HG03095 (cell line): Measurements from ENCODE around the gene MFRP.
"Not testable (repeated sequence)": the region's sequence is repeated elsewhere in the genome, so short reads cannot be mapped to it uniquely, and the experiment has no call there.

Source experiments
- ATAC-seq: cut with Tn5 transposase; IDR thresholded peaks from one replicate; pipeline ENCODE4 v1.9.1; 2021; ENCODE audit warnings: moderate library complexity; ENCODE audit not compliant: unreplicated experiment

Gene MFRP

GRCh38 chr11:119346605-119347004 lies at the start of gene MFRP:
Gene MFRP, minus strand, starts transcription at chr11:119346705. Its CDS starts 192 bp downstream, at chr11:119346513.
- no peak for ATAC-seq

DNA sequence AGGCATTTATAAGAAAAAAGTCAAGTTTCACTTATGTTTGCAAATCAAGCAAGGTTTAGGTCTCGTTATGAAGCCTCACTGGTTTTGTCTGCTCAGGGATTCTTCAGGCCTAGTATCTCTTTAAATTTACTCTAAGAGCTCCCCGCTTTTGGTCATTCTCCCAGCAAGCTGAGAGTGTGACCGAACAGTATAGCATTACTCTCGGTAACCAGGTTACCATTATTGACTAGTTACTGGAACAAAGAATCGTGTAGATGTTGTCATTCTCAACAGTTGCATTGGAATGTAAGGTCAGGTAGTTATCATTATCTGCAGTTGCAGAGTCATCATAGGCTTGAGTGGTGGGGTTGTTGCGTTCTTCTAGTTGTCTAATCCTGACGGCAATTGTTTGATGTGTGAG lies 44.8 kb upstream of the MFRP start:
- ATAC-seq = no peak

GRCh38 chr11:119389611-119390254 lies 43.2 kb upstream of the MFRP start:
- ATAC-seq = no peak

DNA sequence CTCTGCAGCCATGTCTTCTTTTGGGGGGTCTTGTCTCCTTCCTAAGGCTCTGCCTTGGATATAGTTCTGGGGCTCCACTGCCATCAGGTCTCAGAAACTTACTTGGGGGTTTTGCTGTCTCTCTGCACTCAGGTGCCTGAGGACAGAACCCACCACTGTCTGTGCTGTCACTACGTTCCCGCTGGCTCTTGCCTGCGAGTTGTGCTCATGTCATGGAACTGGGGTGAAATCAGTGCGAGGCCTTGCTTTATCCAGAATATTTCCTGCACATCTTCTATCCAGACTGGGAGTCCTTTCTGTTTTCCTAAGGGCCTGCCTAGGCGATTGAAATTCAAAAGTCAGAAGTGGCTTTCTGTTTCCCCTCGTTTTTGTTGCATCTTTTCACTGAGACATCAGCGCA lies 41.6 kb upstream of the MFRP start:
- ATAC-seq = no peak

GRCh38 chr11:119384332-119384731 lies 37.8 kb upstream of the MFRP start:
- no peak for ATAC-seq

DNA sequence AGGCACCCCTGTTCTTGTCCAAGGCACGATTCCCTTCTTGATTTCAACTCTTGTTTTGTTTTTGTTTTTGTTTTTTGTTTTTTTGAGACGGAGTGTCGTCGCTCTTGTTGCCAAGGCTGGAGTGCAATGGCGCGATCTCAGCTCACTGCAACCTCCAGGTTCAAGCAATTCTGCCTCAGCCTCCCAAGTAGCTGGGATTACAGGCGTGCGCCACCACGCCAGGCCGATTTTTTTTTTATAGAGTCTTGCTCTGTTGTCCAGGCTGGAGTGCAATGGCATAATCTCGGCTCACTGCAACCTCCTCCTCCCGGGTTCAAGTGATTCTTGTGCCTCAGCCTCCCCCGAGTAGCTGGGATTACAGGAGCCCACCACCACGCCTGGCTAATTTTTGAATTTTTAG lies 36.0 kb upstream of the MFRP start:
- not testable (repeated sequence) for ATAC-seq

DNA sequence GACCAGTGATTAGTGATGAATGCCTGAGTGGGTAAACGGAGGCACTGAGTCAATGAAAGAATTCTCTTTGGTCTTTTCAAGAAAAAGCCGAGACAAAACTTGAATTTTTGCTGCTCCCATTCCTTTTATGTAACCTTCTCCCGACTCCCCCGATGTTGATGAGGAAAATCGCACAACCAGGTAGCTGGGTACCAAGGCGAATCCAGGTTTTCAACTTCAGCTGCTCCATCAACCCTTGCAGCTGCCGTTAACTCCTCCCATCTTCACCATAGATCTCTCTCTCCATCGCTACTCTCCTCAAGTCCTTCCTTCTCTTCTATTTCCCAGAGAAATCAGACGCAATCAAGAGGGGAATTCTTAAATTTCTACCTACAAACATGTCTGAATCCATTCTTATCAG lies 35.6 kb upstream of the MFRP start:
- ATAC-seq = no peak

DNA sequence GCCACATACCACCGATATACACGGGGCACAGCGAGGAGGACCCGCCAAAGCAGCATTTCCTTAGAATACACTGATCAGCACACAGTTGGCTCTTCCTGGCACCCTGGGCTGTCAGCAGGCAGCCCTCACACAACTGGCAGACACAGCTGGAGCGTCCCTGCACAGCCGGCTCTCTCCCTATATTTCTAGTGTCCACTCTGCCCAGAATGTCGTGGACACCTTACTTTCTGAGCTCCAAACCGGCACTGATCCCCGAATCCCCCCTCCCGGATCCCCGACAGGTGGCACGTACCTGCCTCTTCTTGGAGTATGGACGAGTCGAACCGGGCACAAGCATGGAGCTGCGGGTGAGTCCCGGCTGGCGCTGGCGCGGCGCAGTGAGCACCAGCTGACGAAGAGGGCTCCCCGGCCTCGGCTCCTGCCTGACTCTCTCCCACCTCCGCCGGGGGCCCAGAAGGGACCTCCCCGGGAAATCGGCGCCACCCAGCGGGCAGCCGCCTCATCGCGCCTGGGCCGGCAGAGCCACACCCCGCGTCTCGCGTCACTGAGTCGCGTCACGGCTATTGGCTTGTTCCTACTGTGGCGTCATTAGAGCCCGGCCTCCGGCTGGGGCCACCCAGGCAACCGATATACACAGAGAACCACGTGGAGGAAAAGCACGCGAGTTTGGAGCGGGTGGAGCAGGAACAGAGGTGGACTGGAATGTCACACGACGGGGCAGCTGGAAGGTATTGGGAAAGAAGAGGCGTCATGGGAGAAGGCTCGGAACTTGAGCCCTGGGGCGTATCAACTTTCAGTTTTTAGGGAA lies 34.9 kb upstream of the MFRP start, which contains the start of gene USP2:
USP2 (minus strand) TSS at position 510 of the 808 bp plus-strand sequence. CDS start 8,210 bp downstream, outside the sequence.
- peak; percentile 98 for ATAC-seq

DNA sequence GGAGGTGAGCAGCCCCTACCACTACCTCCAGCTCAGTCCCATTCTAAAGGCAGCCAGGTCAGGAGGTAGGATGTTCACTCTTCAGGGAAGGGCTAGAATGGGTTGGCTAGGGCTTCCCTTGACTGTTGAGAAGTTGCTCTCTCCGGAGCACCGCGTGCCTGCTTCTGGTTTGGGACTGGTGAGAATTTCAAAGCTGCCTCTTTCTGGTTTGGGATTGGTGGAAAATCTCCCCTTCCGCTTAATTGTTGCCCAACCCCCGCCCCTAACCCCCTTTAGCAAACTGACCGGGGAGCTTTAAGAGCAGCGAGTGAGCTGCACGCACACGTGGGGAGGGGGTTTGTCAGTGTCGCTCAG lies 34.3 kb upstream of the MFRP start:
- ATAC-seq = no peak

DNA sequence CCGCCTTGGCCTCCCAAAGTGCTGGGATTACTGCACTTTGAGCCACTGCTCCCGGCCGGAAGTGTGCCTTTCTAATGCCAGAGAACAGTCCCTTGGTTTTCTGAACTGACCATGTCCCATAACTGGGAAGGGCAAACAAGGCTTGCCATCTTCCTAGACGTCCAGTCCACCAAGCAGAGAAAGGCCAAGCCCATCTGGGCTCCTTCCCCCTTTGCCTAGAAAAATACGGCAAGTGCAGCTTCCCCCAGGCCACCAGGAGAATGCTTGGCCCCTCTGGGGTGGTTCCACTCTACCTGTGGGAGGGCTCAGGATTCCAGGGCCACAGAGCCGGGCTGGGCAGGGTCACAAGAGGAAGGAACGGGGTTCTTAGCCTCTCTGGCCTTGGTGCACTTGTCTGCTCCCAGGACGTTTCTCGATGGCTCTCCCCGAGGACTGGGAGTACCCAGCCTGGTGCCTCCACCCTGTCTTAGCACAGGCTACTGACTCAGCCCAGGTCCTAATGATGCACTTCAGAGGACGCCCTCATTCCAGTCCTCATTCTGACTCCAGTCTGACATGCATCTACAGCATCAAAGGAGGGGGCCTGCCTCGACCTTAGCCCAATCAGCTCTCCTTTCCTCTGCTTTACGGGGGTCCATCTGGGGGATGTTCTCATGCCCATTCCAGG lies 33.8 kb upstream of the MFRP start:
- ATAC-seq = no peak

GRCh38 chr11:119378851-119379465 lies 32.5 kb upstream of the MFRP start:
- no peak for ATAC-seq

GRCh38 chr11:119377961-119378667 lies 31.6 kb upstream of the MFRP start:
- no peak for ATAC-seq

DNA sequence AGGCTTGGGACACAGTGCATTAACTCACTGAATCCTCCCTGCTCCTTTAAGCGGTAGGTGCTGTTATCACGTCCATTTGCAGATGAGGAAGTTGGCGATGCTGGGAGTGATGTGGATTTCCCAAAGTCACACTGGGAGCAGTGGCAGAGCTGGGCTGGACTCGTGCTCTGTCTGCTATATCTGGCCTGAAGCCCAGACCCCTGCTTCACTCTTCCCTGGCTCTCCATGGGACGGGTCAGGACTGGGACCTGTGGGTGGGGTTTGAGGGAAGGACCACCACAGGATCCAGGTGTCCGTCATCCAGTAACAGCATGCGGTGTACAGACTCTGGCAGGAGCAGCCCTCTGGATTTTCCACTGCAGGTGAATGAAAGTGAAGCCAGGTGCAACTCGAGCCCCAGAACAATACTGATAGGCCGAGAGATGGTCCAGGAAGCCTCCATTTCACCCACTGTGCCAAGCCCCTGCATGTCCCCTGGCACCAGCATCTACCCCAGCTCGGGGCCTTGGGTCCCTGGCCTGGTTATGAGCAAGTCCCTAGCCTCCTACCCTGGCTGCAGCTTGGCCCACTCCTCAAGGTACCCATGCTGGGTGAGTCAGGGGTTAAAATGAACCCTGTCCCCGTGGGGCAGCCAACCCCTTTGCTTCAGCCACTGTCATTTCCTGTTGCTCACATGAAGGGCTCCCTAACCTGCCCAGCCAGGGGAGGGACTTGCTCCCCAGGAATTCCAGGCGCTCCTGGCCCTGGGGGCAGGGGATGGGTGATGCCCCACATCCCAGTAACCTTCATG lies 30.8 kb upstream of the MFRP start:
- no peak for ATAC-seq

- ATAC-seq = no peak
Observed at GRCh38 chr11:119376197-119376847, 29.8 kb upstream of the MFRP start.

GRCh38 chr11:119375337-119376196 lies 29.1 kb upstream of the MFRP start:
- ATAC-seq = no peak

DNA sequence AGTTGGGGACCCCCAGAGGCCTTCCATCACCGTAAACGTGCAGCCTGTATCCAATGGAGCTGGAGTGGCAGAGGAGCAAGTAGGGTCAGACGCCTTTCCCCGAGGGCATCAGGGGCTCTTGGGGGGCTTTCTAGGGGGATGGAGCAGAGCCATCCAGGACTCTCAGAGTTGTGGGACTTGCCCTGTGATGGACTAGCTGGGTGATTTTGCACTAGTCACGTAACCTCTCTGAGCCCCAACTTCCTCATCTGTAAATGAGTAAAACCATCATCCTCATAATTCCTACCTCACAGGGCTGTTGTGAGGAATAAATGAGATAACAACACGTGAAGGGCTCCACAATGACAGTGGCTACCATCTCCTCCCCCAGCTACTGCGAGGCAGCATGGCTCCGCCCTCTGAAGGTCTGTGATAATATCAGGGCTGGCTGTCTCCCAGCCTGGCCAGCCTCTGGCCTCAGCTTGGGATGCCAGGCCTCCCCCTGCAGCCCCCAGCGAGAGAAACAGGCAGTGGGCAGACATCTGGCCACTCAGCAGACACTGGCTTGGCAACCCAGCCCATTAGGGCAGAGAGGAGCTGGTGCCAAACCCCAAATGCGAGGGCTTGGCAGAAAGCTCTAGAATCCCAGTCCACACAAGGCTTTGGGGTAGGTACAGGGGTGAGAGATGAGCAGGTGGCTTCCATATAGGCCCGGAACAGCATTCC lies 28.3 kb upstream of the MFRP start:
- no peak for ATAC-seq

GRCh38 chr11:119373921-119374631 lies 27.6 kb upstream of the MFRP start:
- no peak for ATAC-seq
